H1 (cell line): ENCODE results near the gene MDM4. TPM values are rescaled to one million over a fixed set of nuclear protein-coding genes. Genes with fewer than 3 reads are reported as not detected.

ENCODE experiments used
- CTCF ChIA-PET: fragments of 300-600 bp; sonication (Branson Sonifier 250); formaldehyde crosslinking; loops from one replicate; lab custom pipeline; 2021; ENCODE audit not compliant: partially characterized antibody; lab: Charles Lee
- POLR2A ChIA-PET: fragments of 300-600 bp; sonication (Branson Sonifier 250); formaldehyde crosslinking; loops from one replicate; lab custom pipeline; 2021; ENCODE audit warnings: inconsistent platforms; ENCODE audit not compliant: partially characterized antibody; lab: Charles Lee
- DNase-seq, 2 experiments: peaks; one replicate each; pipeline versions ENCODE4 v3.0.0 to v3.0.0-alpha.2; 2010 to 2022; ENCODE audit warnings: low spot score in 2 of 2, low read depth in 1 of 2, mixed read lengths in 1 of 2
- FAIRE-seq: peaks from 2 replicates; lab custom pipeline; 2011; peaks lifted over from hg19 to GRCh38; lab: Jason Lieb, UNC
- H2AFZ ChIP-seq: 2 replicates; pipeline ENCODE4 v1.8.1; 2012; ENCODE audit warnings: low read length, inconsistent platforms
- H2AK5ac ChIP-seq: 2 replicates; pipeline ENCODE4 v1.6.1; 2013; ENCODE audit warnings: low read depth, low read length
- H2BK120ac ChIP-seq: replicated peaks from 2 replicates; pipeline ENCODE3; 2013; ENCODE audit warnings: low read depth, low read length, inconsistent platforms
- H2BK12ac ChIP-seq: 2 replicates; pipeline ENCODE4 v1.6.1; 2013; ENCODE audit warnings: low read depth, low read length
- H2BK15ac ChIP-seq: 2 replicates; pipeline ENCODE4 v1.6.1; 2013; ENCODE audit warnings: low read length
- H2BK20ac ChIP-seq: 2 replicates; pipeline ENCODE4 v1.6.1; 2013; ENCODE audit warnings: low read length
- H2BK5ac ChIP-seq: 2 replicates; pipeline ENCODE4 v1.6.1; 2013; ENCODE audit warnings: low read depth, low read length
- H3K14ac ChIP-seq: 2 replicates; pipeline ENCODE4 v1.6.1; 2013; ENCODE audit warnings: inconsistent platforms; ENCODE audit not compliant: insufficient read length
- H3K18ac ChIP-seq: 2 replicates; pipeline ENCODE4 v1.6.1; 2013; ENCODE audit warnings: low read length; ENCODE audit errors: extremely low read depth
- H3K23ac ChIP-seq: 2 replicates; pipeline ENCODE4 v1.6.1; 2013; ENCODE audit warnings: inconsistent platforms; ENCODE audit not compliant: insufficient read length
- H3K23me2 ChIP-seq: 2 replicates; pipeline ENCODE4 v1.6.1; 2013; ENCODE audit warnings: low read depth, low read length
- H3K27ac ChIP-seq: 2 replicates; pipeline ENCODE4 v1.6.1; 2011; ENCODE audit warnings: low read depth, low read length, inconsistent platforms
- H3K27me3 ChIP-seq, 4 experiments: replicated peaks in 1 of 4; 1 replicate in 1 of 4; 2 replicates in 3 of 4; pipeline versions ENCODE4 v1.6.1 to v1.8.1; 2011 to 2013; ENCODE audit warnings: low read length in 3 of 4, mild to moderate bottlenecking in 3 of 4, inconsistent platforms in 2 of 4, mixed read lengths in 2 of 4, moderate library complexity in 1 of 4; ENCODE audit not compliant: control insufficient read depth in 3 of 4, insufficient read depth in 3 of 4; ENCODE audit errors: extremely low read depth in 1 of 4
- H3K36me3 ChIP-seq, 4 experiments: 2 replicates each; pipeline versions ENCODE4 v1.6.1 to v1.8.1; 2011 to 2013; ENCODE audit warnings: mild to moderate bottlenecking in 4 of 4, low read length in 3 of 4, moderate library complexity in 2 of 4, control low read depth in 1 of 4, inconsistent platforms in 1 of 4; ENCODE audit not compliant: insufficient read depth in 4 of 4, control insufficient read depth in 2 of 4
- H3K4ac ChIP-seq: replicated peaks from 2 replicates; pipeline ENCODE3; 2013; ENCODE audit warnings: low read length, low read depth, mixed read lengths, inconsistent platforms; ENCODE audit not compliant: insufficient read length
- H3K4me1 ChIP-seq, 4 experiments: replicated peaks in 1 of 4; 1 replicate in 1 of 4; 2 replicates in 3 of 4; pipeline versions ENCODE4 v1.6.1 to v1.8.1; 2011 to 2013; ENCODE audit warnings: low read length in 3 of 4, inconsistent platforms in 2 of 4, mixed read lengths in 1 of 4; ENCODE audit not compliant: insufficient read depth in 4 of 4, control insufficient read depth in 3 of 4
- H3K4me2 ChIP-seq, 2 experiments: 2 replicates each; pipeline versions ENCODE4 v1.6.1 to v1.8.1; 2011 to 2013; ENCODE audit warnings: low read depth in 2 of 2, low read length in 2 of 2, control low read depth in 1 of 2, inconsistent platforms in 1 of 2, mild to moderate bottlenecking in 1 of 2; ENCODE audit not compliant: insufficient read depth in 1 of 2
- H3K4me3 ChIP-seq, 4 experiments: fragments of 200-600, 300-600 bp in 1 of 4; sonication (generic), shearing (Covaris generic), sonication (Bioruptor Twin) in 1 of 4; 2 replicates each; pipeline versions ENCODE4 v1.5.1 to v1.8.1; 2011 to 2016; ENCODE audit warnings: low read length in 4 of 4, low read depth in 3 of 4, control low read depth in 2 of 4, inconsistent platforms in 2 of 4, mild to moderate bottlenecking in 2 of 4, mixed read lengths in 1 of 4, moderate library complexity in 1 of 4; ENCODE audit not compliant: insufficient read depth in 2 of 4; ENCODE audit errors: extremely low read depth in 1 of 4
- H3K56ac ChIP-seq: replicated peaks from 2 replicates; pipeline ENCODE3; 2013; ENCODE audit warnings: low read depth, mild to moderate bottlenecking, mixed read lengths, low read length, inconsistent platforms; ENCODE audit not compliant: insufficient read length
- H3K79me1 ChIP-seq: 2 replicates; pipeline ENCODE4 v1.6.1; 2013; ENCODE audit warnings: low read depth, low read length, control low read depth
- H3K79me2 ChIP-seq, 2 experiments: 2 replicates each; pipeline versions ENCODE4 v1.6.1 to v1.8.1; 2012 to 2013; ENCODE audit warnings: low read length in 2 of 2, mild to moderate bottlenecking in 2 of 2, inconsistent platforms in 1 of 2; ENCODE audit not compliant: insufficient read depth in 2 of 2, control insufficient read depth in 1 of 2
- H3K9ac ChIP-seq, 4 experiments: replicated peaks in 1 of 4; 1 replicate in 1 of 4; 2 replicates in 3 of 4; pipeline versions ENCODE4 v1.6.1 to v1.8.1; 2011 to 2013; ENCODE audit warnings: low read depth in 3 of 4, low read length in 3 of 4, control low read depth in 2 of 4, mild to moderate bottlenecking in 2 of 4, moderate library complexity in 2 of 4, inconsistent platforms in 1 of 4; ENCODE audit errors: extremely low read depth in 1 of 4
- H3K9me3 ChIP-seq, 2 experiments: 2 replicates each; pipeline versions ENCODE4 v1.6.1 to v1.8.1; 2012 to 2013; ENCODE audit warnings: mild to moderate bottlenecking in 2 of 2, moderate library complexity in 2 of 2, control low read depth in 1 of 2, inconsistent platforms in 1 of 2, low read depth in 1 of 2, low read length in 1 of 2, mixed read lengths in 1 of 2; ENCODE audit not compliant: insufficient read depth in 2 of 2
- H4K20me1 ChIP-seq, 2 experiments: replicated peaks in 1 of 2; 2 replicates each; pipeline versions ENCODE3 to v1.8.1; 2011 to 2013; ENCODE audit warnings: inconsistent platforms in 2 of 2, low read length in 2 of 2, mild to moderate bottlenecking in 1 of 2; ENCODE audit not compliant: insufficient read depth in 2 of 2, control insufficient read depth in 1 of 2
- H4K5ac ChIP-seq: 2 replicates; pipeline ENCODE4 v1.6.1; 2013; ENCODE audit warnings: low read length, low read depth, mixed read lengths, inconsistent platforms; ENCODE audit not compliant: insufficient read length
- H4K8ac ChIP-seq: 2 replicates; pipeline ENCODE4 v1.8.0; 2013; ENCODE audit warnings: mild to moderate bottlenecking, moderate library complexity, low read length, inconsistent platforms; ENCODE audit not compliant: insufficient read depth; ENCODE audit errors: extremely low read depth
- H4K91ac ChIP-seq: replicated peaks from 2 replicates; pipeline ENCODE3; 2013; ENCODE audit warnings: low read length, mixed read lengths, inconsistent platforms; ENCODE audit not compliant: insufficient read length
- BACH1 ChIP-seq: IDR thresholded peaks from 2 replicates; pipeline ENCODE4 v1.6.1; 2012; ENCODE audit warnings: low read length, improper control_type of control experiment
- EZH2 ChIP-seq: fragments of 200-600 bp; sonication (generic); IDR thresholded peaks from 2 replicates; pipeline ENCODE4 v1.7.1; 2012; ENCODE audit warnings: low read depth, mild to moderate bottlenecking, moderate library complexity, low read length, inconsistent platforms; ENCODE audit not compliant: severe bottlenecking
- GTF2F1 ChIP-seq: IDR thresholded peaks from 2 replicates; pipeline ENCODE4 v1.6.1; 2012; ENCODE audit warnings: low read depth, low read length, improper control_type of control experiment, borderline replicate concordance
- KDM4A ChIP-seq: IDR thresholded peaks from one replicate; pipeline ENCODE4 v1.7.1; 2012; ENCODE audit warnings: low read depth, mild to moderate bottlenecking, moderate library complexity, low read length, inconsistent platforms; ENCODE audit not compliant: severe bottlenecking
- NRF1 ChIP-seq: IDR thresholded peaks from 2 replicates; pipeline ENCODE4 v1.6.1; 2011; ENCODE audit warnings: mild to moderate bottlenecking, low read depth, low read length, improper control_type of control experiment
- POU5F1 ChIP-seq: IDR thresholded peaks from 2 replicates; pipeline ENCODE4 v1.6.1; 2011; ENCODE audit warnings: low read depth, mild to moderate bottlenecking, low read length, moderate library complexity
- SIX5 ChIP-seq: IDR thresholded peaks from 2 replicates; pipeline ENCODE4 v1.6.1; 2011; ENCODE audit warnings: mild to moderate bottlenecking, low read depth, low read length
- TAF7 ChIP-seq: optimal IDR thresholded peaks from 2 replicates; pipeline ENCODE3; 2011; ENCODE audit warnings: low read depth, mild to moderate bottlenecking, inconsistent platforms, low read length, moderate library complexity, borderline replicate concordance
- WGBS, 2 experiments: shearing (Covaris generic) in 1 of 2; methylation state at CpG; one replicate each; pipeline versions ENCODE4 v1.1.6 to v1.1.7; 2013 to 2015; ENCODE audit warnings: low lambda C conversion rate in 2 of 2, mixed read lengths in 2 of 2, inconsistent platforms in 1 of 2, low coverage in 1 of 2, missing lambda C conversion rate in 1 of 2; ENCODE audit not compliant: insufficient replicate concordance in 2 of 2, insufficient coverage in 1 of 2, insufficient read length in 1 of 2; ENCODE audit errors: extremely low coverage in 1 of 2, missing lambda C conversion rate in 1 of 2; 5-methylcytosine and 5-hydroxymethylcytosine counted together
- polyA plus RNA-seq, 7 experiments: library from polyadenylated mRNA; depleted of rRNA in 3 of 7; stranded (reverse) in 5 of 7; unstranded in 2 of 7; fragments of >200 nt in 5 of 7; fragments of 200-250 nt in 2 of 7; gene quantifications; 1 replicate in 5 of 7; 2 replicates in 1 of 7; 4 replicates in 1 of 7; pipeline versions ENCODE4 v1.2.1 to v1.2.3, GENCODE V29; 2011 to 2013; ENCODE audit warnings: missing spikeins in 2 of 7, mixed read lengths in 2 of 7
- total RNA-seq: library from RNA; stranded (reverse); fragmentation: NEBNext Ultra II Directional; extraction: Animal tissue kit (Norgen Biotek cat#: 25700); gene quantifications from 2 replicates; pipeline ENCODE4 v1.2.1, GENCODE V29; 2021

The MDM4 gene
- total and polyA plus RNA-seq, 2 of the 8 experiments (the other 6 are each of a cell fraction or from before 2014, with no cell fraction given): 10.8 to 84.9 TPM

- POLR2A ChIA-PET: interaction anchor here (0.6 to 1.5 kb wide), 2 partner anchors 9 to 14 kb away, joined by 3 to 8 read pairs; no protein-coding TSS in a partner anchor
- 85% methylated on average over 6 of the region's 6 CpGs; no CpG with 5 or more reads in 1 of the 2 experiments for WGBS, 2 experiments
These were observed 86.8 kb downstream of the MDM4 start for GRCh38 chr1:204602871-204603542.

More at GRCh38 chr1:204602871-204603542, 86.8 kb downstream of the MDM4 start:
- H3K56ac ChIP-seq: no peak overlapping the region
- DNase-seq (no peak), FAIRE-seq (no peak)
- TF ChIP-seq KDM4A: no peak
- no peak for TF ChIP-seq SIX5
- TF ChIP-seq GTF2F1: no peak
- TF ChIP-seq POU5F1: no peak
- no peak for TF ChIP-seq BACH1
- no peak for TF ChIP-seq EZH2
- TF ChIP-seq NRF1: no peak
- TF ChIP-seq TAF7: no peak
- H2BK5ac ChIP-seq: no peak overlapping the region
- 0 out of 2 replicates have a peak overlapping the region, but pooled peaks have one; percentile 1 for H2BK15ac ChIP-seq
- H3K9me3 ChIP-seq: no peaks in the 10 kb centered on the region
- H3K36me3 ChIP-seq: no peaks in the 10 kb centered on the region
- no peaks in the 10 kb centered on the region for H3K79me2 ChIP-seq
- H3K14ac ChIP-seq: no peak overlapping the region
- CTCF ChIA-PET: interaction anchor here (0.7 to 5.4 kb wide), 8 partner anchors 12 to 204 kb away, joined by 3 to 33 read pairs (median 4); no protein-coding TSS in a partner anchor
- no peaks in the 10 kb centered on the region for H4K20me1 ChIP-seq
- no peak overlapping the region for H3K18ac ChIP-seq
- H4K91ac ChIP-seq: no peak overlapping the region
- H3K4me2 ChIP-seq: no peak overlapping the region
- H3K9ac ChIP-seq: no peak overlapping the region
- no peak overlapping the region for H3K23ac ChIP-seq
- H4K5ac ChIP-seq: no peak overlapping the region
- H3K27ac ChIP-seq: no peak overlapping the region
- H3K23me2 ChIP-seq: no peaks in the 10 kb centered on the region
- H2AFZ ChIP-seq: no peak overlapping the region
- no peak overlapping the region for H2BK120ac ChIP-seq
- no peak overlapping the region for H2AK5ac ChIP-seq
- H3K4ac ChIP-seq: no peak overlapping the region
- no peak overlapping the region for H2BK20ac ChIP-seq
- H3K79me1 ChIP-seq: no peaks in the 10 kb centered on the region
- no peaks in the 10 kb centered on the region for H3K27me3 ChIP-seq
- H2BK12ac ChIP-seq: no peak overlapping the region
- no peak overlapping the region for H4K8ac ChIP-seq
- H3K4me3 ChIP-seq: no peak overlapping the region
- peaks cover 10 to 20% (median 11%) of the 10 kb centered on the region in 4 experiments for H3K4me1 ChIP-seq
